Endodermal cell (in vitro differentiated cells): ENCODE results near the gene ACOX3. TPM values are rescaled to one million over a fixed set of nuclear protein-coding genes. Genes with fewer than 3 reads are reported as not detected.

Experiments used
- DNase-seq: peaks from one replicate; pipeline ENCODE4 v3.0.0-alpha.2; 2017
- H3K27ac ChIP-seq: 2 replicates; pipeline ENCODE4 v1.5.1; 2013; ENCODE audit warnings: mild to moderate bottlenecking, low read depth, low read length, moderate library complexity
- H3K27me3 ChIP-seq: 2 replicates; pipeline ENCODE4 v1.6.1; 2013; ENCODE audit warnings: mild to moderate bottlenecking, low read length, moderate library complexity; ENCODE audit not compliant: insufficient read depth, control insufficient read depth, poor library complexity, severe bottlenecking
- H3K36me3 ChIP-seq: 2 replicates; pipeline ENCODE4 v1.7.0; 2013; ENCODE audit warnings: mild to moderate bottlenecking, low read length, moderate library complexity; ENCODE audit not compliant: control insufficient read depth, insufficient read depth
- H3K4me1 ChIP-seq: one replicate; pipeline ENCODE4 v1.7.0; 2013; ENCODE audit warnings: low read length; ENCODE audit not compliant: control insufficient read depth, insufficient read depth
- H3K4me3 ChIP-seq: 2 replicates; pipeline ENCODE4 v1.5.1; 2013; ENCODE audit warnings: mild to moderate bottlenecking, low read length, moderate library complexity
- H3K9ac ChIP-seq: 2 replicates; pipeline ENCODE4 v1.6.1; 2013; ENCODE audit warnings: mild to moderate bottlenecking, low read length, moderate library complexity; ENCODE audit not compliant: poor library complexity, severe bottlenecking; ENCODE audit errors: extremely low read depth
- H3K9me3 ChIP-seq: 2 replicates; pipeline ENCODE4 v1.6.1; 2013; ENCODE audit warnings: mild to moderate bottlenecking, low read length, moderate library complexity; ENCODE audit not compliant: control insufficient read depth
- H3K27ac Mint-ChIP-seq: 2 replicates; pipeline ENCODE4 v1.8.0; 2020; ENCODE audit warnings: mixed read lengths
- H3K27me3 Mint-ChIP-seq: 2 replicates; pipeline ENCODE4 v1.8.0; 2021; ENCODE audit warnings: mild to moderate bottlenecking, mixed read lengths; ENCODE audit not compliant: insufficient read depth
- H3K36me3 Mint-ChIP-seq: 2 replicates; pipeline ENCODE4 v1.8.0; 2020; ENCODE audit warnings: low read depth, mixed read lengths
- H3K4me1 Mint-ChIP-seq: 2 replicates; pipeline ENCODE4 v1.8.0; 2020; ENCODE audit warnings: mixed read lengths
- H3K4me3 Mint-ChIP-seq: 2 replicates; pipeline ENCODE4 v1.8.0; 2020; ENCODE audit warnings: mild to moderate bottlenecking, moderate library complexity, mixed read lengths
- H3K9me3 Mint-ChIP-seq: 2 replicates; pipeline ENCODE4 v1.8.0; 2020; ENCODE audit warnings: mild to moderate bottlenecking, mixed read lengths
- CTCF ChIP-seq: fragments of 200-600 bp; sonication (generic); conservative IDR thresholded peaks from 2 replicates; pipeline ENCODE4 v1.5.0; 2021; ENCODE audit warnings: antibody characterized with exemption, mild to moderate bottlenecking
- WGBS, 2 experiments: methylation state at CpG; one replicate each; pipeline versions ENCODE4 v1.1.5 to v1.1.7; 2013; ENCODE audit warnings: missing lambda C conversion rate in 2 of 2, mixed read lengths in 1 of 2; ENCODE audit not compliant: insufficient coverage in 1 of 2, insufficient read length in 1 of 2; 5-methylcytosine and 5-hydroxymethylcytosine counted together
- total RNA-seq, 2 donors: library from RNA; stranded (reverse); fragmentation: NEBNext Ultra II Directional in 1 of 2; extraction: Animal tissue kit (Norgen Biotek cat#: 25700) in 1 of 2; gene quantifications; 2 replicates in 1 of 2; 3 replicates in 1 of 2; pipeline ENCODE4 v1.2.1, GENCODE V29; 2021

The ACOX3 gene
- total RNA-seq, 2 donors from 2014 or later = 55.1 to 146 TPM

- Mint-ChIP-seq H3K27me3 (peaks cover 2% of the 10 kb centered on the region), H3K27ac (no peak overlapping the region)
Observed at GRCh38 chr4:8364848-8365350, 75.6 kb downstream of the ACOX3 start.

DNA sequence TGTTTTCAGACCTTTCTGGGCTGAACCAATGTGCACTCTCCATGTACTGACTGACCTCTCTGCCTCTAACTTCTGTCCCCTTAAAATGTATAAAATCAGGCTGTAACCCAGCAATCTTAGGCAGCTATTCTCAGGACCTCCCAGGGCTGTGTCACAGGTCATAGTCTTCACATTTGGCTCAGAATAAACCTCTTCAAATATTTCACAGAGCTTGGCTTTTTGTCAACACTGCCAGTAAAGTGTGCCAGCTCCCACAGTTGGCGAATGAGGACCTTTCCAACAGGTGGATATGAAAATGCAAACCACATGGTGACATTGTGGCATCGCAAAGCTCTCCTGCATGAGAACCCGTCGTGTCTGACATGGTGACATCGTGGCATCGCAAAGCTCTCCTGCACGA lies 76.4 kb downstream of the ACOX3 start:
- H3K27ac Mint-ChIP-seq = no peak overlapping the region
- peaks cover 2% of the 10 kb centered on the region for H3K27me3 Mint-ChIP-seq
- H3K36me3 Mint-ChIP-seq = peaks cover 29% of the 10 kb centered on the region
- H3K27me3 ChIP-seq = no peaks in the 10 kb centered on the region
- 94 to 96% methylated on average over 7 of the region's 7 CpGs for WGBS, 2 experiments
- H3K4me3 ChIP-seq = no peak overlapping the region
- H3K9me3 ChIP-seq = peaks cover 20% of the 10 kb centered on the region
- peaks cover 24% of the 10 kb centered on the region for H3K9me3 Mint-ChIP-seq
- no peak overlapping the region for H3K9ac ChIP-seq
- no peak overlapping the region for H3K27ac ChIP-seq
- no peak overlapping the region for H3K4me3 Mint-ChIP-seq
- no peaks in the 10 kb centered on the region for H3K4me1 ChIP-seq
- no peak for TF ChIP-seq CTCF
- DNase-seq = no peak
- H3K36me3 ChIP-seq = peaks cover 31% of the 10 kb centered on the region
- no peaks in the 10 kb centered on the region for H3K4me1 Mint-ChIP-seq

More at GRCh38 chr4:8364848-8365350, 75.6 kb downstream of the ACOX3 start:
- Mint-ChIP-seq H3K9me3 (peaks cover 24% of the 10 kb centered on the region), H3K4me1 (no peaks in the 10 kb centered on the region), H3K4me3 (no peak overlapping the region), H3K36me3 (peaks cover 29% of the 10 kb centered on the region)
- DNase-seq = no peak
- H3K9ac ChIP-seq = no peak overlapping the region
- peaks cover 20% of the 10 kb centered on the region for H3K9me3 ChIP-seq
- no peaks in the 10 kb centered on the region for H3K4me1 ChIP-seq
- 94 to 100% methylated on average over 9 to 12 of the region's 12 CpGs for WGBS, 2 experiments
- H3K27ac ChIP-seq = no peak overlapping the region
- H3K4me3 ChIP-seq = no peak overlapping the region
- no peaks in the 10 kb centered on the region for H3K27me3 ChIP-seq
- H3K36me3 ChIP-seq = peaks cover 31% of the 10 kb centered on the region
- no peak for TF ChIP-seq CTCF

- peaks cover 24% of the 10 kb centered on the region for H3K9me3 Mint-ChIP-seq
- WGBS, 2 experiments = 0% methylated on average over 1 of the region's 1 CpG
- no peak overlapping the region for H3K4me3 Mint-ChIP-seq
- no peak for DNase-seq
- H3K4me1 Mint-ChIP-seq = peaks cover 4% of the 10 kb centered on the region
- H3K9me3 ChIP-seq = peaks cover 20% of the 10 kb centered on the region
- H3K27ac Mint-ChIP-seq = no peak overlapping the region
- H3K27ac ChIP-seq = no peak overlapping the region
- H3K9ac ChIP-seq = no peak overlapping the region
- H3K36me3 Mint-ChIP-seq = peaks cover 29% of the 10 kb centered on the region
- H3K27me3 ChIP-seq = no peaks in the 10 kb centered on the region
- peaks cover 2% of the 10 kb centered on the region for H3K27me3 Mint-ChIP-seq
- no peak overlapping the region for H3K4me3 ChIP-seq
- H3K4me1 ChIP-seq = no peaks in the 10 kb centered on the region
- peaks cover 31% of the 10 kb centered on the region for H3K36me3 ChIP-seq
- TF ChIP-seq CTCF = no peak
Observed at GRCh38 chr4:8362483-8362882, 78.0 kb downstream of the ACOX3 start.
